Fibroblast of skin of abdomen (primary cell): Measurements from ENCODE around the gene ITPK1.

Source experiments
- DNase-seq: peaks from one replicate; pipeline ENCODE4 v3.0.0-alpha.2; 2013

ITPK1 gene

GRCh38 chr14:92985521-92985920 lies 130.2 kb downstream of the ITPK1 start:
- no peak for DNase-seq

- no peak for DNase-seq
Observed at GRCh38 chr14:92984896-92985295, 130.8 kb downstream of the ITPK1 start.

- no peak for DNase-seq
Observed at GRCh38 chr14:92984082-92984788, 131.5 kb downstream of the ITPK1 start.

DNA sequence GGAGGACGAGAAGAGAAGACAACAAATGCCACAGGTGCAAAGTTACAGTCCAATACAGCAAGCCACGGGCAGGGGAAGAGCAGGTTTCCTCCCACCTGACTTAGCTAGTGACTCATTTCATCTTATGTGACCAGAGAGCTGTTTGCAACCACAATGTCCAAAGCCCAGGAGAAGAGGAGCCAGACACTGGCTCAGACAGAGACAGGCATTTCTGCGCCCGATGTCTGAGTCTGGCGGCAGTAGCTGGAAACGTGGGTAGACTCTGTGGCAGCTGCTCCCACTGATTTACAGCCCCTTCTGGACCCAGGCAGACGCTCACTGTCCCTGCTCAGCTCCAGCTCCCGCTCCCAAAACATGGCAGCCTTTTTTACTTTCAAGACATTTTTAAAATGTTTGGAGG lies 132.8 kb downstream of the ITPK1 start:
- no peak for DNase-seq

DNA sequence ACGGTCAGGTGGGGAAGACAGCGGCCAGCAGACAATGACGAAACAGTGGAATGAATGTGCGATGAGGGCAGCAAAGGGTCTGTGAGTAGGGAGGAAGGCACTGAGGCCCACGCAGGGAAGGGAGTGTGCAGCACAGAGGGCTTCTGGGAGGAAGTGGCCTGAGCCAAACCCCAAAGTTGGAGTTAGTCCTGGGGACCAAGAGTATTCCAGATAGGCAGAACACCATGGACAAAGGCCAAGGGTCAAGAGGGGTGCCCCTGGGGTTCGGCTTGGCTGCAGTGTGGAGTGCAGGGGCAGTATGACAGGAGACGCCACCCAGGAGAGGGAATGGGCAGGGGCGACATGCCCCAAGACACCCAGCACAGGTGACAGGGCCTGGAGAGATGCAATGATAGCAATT lies 134.0 kb downstream of the ITPK1 start:
- no peak for DNase-seq

- no peak for DNase-seq
Observed at GRCh38 chr14:92980866-92981265, 134.9 kb downstream of the ITPK1 start.

- no peak for DNase-seq
Observed at GRCh38 chr14:92978229-92979021, 137.3 kb downstream of the ITPK1 start.

GRCh38 chr14:92976268-92976667 lies 139.5 kb downstream of the ITPK1 start:
- DNase-seq, result no peak

DNA sequence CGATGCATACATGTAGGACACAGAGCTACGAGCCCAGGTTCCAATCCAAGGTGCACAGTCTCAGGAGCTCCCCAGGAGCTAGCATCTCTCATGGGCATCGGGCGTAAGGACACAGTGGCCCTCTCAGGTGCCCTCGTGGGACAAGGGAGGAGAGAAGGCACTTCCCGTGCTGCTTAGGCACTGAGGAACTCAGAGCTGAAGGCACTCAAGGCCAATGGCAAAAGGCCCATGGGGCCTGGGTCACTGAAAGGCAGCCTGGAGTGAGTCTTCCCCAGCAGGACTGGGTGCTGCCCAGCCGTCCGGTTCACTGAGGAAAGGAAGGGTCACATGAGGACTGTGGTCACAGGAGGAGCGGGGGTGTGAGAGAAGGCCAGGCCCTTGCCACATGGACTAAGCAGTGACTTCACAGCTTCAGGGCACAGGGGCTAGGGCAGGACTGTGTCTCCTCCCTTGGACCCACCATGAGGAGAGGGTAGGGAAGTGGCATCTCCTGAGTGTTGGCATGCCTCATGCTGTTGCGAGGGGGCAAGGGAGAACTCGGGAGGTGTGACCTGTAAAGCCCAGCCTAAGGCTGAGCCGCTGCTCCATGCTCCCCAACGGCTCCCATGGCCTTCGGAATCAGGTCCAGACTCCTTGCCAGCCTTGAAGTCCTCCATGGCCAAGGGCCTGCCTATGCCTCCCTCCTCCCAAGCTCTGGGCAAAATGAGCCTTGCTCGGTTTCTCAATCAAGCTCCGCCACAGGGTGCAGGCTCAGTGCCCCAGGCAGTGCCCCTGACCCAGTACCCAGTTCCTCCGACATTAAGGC lies 141.0 kb downstream of the ITPK1 start:
- no peak for DNase-seq

GRCh38 chr14:92973798-92974372 lies 141.8 kb downstream of the ITPK1 start:
- no peak for DNase-seq

- DNase-seq, result no peak
Observed at GRCh38 chr14:92973261-92973797, 142.4 kb downstream of the ITPK1 start.

- no peak for DNase-seq
Observed at GRCh38 chr14:92971601-92972180, 144.0 kb downstream of the ITPK1 start.

GRCh38 chr14:92970271-92970670 lies 145.5 kb downstream of the ITPK1 start:
- no peak for DNase-seq

DNA sequence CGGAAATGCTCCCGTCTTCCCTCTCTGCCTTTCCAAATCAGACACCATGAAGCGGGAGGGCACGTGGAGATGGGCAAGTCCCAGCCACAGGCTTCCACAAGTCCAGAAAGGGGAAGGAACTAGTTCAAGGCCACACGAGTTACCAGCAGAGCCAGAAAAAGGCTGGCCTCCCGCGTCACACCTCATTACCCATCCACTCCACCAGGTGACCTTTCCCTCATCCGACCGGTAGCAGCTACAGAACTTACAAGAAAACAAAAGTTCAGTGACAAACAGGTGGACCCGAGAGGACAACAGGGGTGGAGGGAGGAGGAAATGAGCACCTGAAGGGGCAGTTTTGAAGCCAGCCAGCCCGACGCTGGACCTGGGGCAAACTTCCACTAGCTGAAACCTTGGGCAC lies 145.9 kb downstream of the ITPK1 start:
- DNase-seq, result no peak

GRCh38 chr14:92969430-92969829 lies 146.3 kb downstream of the ITPK1 start:
- DNase-seq, result no peak

GRCh38 chr14:92968291-92969020 lies 147.3 kb downstream of the ITPK1 start:
- no peak for DNase-seq

DNA sequence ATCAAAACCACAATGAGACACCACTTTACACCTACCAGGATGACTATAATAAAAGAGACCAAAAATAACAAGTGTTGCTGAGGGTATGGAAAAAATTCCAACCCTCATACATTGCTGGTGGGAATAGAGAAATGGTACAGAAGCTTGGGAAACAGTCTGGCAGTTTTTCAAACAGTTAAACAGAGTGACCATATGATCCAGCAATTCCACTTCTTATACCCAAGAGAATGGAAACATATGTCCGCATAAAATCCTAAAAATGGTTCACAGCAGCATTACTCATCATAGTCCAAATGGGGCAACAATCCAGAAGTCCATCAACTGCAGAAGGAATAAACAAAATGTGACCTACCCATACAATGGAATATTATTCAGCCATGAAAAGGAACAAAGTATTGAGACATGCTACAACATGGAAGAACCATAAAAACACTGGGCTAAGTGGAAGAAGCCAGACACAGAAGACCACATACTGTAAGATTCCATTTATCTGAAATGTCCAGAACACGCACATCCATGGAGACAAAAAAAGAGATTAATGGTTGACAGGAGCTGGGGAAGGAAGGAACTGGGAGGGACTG lies 148.3 kb downstream of the ITPK1 start:
- peak; percentile 36 for DNase-seq

DNA sequence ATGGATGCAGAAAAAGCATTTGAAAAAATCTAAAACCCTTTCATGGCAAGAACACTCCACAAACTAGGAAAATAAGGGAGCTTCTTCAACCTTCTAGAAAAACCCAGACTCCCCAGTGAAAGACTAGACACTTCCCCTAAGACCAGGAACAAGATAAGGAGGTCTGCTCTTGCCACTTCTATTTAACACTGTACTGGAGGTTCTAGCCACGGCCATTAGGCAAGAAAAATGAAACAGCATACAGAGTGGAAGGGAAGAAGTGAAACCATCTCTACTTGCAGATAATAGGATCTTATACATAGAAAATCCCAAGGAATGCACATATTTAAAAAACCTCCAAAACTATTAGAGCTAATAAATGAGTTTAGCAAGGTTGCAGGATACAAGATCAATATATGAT lies 150.4 kb downstream of the ITPK1 start:
- DNase-seq, result no peak

DNA sequence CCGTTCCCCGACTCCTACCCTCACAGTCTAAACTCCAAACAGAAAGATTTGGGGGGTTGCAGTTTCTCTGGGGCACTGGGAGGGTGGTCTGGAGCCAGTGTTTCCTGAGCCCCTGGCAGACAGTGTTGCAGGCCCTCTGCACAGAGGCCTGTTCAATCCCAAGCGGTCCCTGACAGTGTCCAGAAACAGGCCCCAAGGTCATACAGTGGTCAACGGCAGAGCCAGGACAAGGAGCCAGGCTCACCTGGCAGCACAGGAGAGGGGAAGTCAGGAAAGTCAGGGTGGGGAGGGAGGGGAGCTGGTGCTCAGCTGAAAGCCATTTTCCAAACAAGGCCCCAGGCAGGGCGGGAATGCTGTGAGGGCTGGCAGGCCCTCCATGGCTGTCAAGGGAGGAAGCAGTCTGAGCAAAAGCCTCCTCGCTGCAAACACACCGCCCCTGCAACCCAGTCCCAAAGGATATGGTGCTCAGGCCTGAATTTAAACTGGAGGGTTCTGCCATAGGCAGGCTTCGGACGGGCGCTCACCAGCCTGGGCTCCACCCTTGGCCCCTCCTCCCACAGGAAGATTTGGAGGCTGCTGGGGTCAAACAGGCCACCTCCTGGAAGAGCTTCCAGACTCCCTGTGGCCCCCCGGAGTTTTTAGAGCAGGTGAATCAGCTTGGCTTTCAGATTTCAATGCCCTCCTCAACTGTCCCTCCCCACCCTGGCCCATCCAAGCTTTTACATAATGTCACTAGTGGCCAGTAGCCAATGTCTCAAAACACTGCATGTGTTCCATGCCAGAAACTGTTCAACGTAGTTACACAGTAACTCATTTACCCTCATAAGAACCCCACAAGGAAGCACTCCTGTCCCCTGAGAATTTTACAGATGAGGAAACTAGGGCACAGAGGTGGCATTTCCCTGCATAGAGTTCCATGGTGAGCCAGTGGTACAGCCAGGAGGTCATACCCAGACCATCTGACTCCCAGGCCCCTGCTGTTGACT lies 151.3 kb downstream of the ITPK1 start:
- DNase-seq, result no peak
